Measurements from ENCODE around the gene KLHL29. TPM values are rescaled to one million over a fixed set of nuclear protein-coding genes. Genes with fewer than 3 reads are reported as not detected.

Gene KLHL29
- polyA plus RNA-seq, 1 donor from 2014 or later: 42.4 TPM

GRCh38 chr2:23695890-23696751, 311.1 kb downstream of the KLHL29 start:
- Histone ChIP-seq H3K27me3 (ENCODE audit: insufficient read depth, low read depth, low read length) (no peaks in the 10 kb centered on the region), H3K9me3 (ENCODE audit: low read length) (no peaks in the 10 kb centered on the region), H3K27ac (ENCODE audit: low read length) (no peak overlapping the region), H4K20me1 (ENCODE audit: insufficient read depth) (no peaks in the 10 kb centered on the region), H3K4me3 (ENCODE audit: low read length) (no peak overlapping the region), H3F3A (ENCODE audit: insufficient read depth, low read length, poor library complexity, severe bottlenecking) (no peaks in the 10 kb centered on the region), H3K9me2 (ENCODE audit: insufficient read depth, low read length) (no peaks in the 10 kb centered on the region), H3K9ac (ENCODE audit: low read length) (no peak overlapping the region), H3K4me2 (ENCODE audit: low read length) (no peak overlapping the region), H3K79me2 (replicated peaks; ENCODE audit: insufficient read depth, low read length) (no peaks in the 10 kb centered on the region), H2AFZ (ENCODE audit: low read depth, low read length) (no peak overlapping the region), H3K36me3 (ENCODE audit: insufficient read depth, low read length) (peaks cover 31% of the 10 kb centered on the region)
- TF ChIP-seq EP300 (conservative IDR thresholded peaks at IDR 0.05; ENCODE audit: poor library complexity, severe bottlenecking) (no peak), EZH2 (IDR thresholded peaks at IDR 0.05; ENCODE audit: borderline replicate concordance, insufficient read depth, low read length, poor library complexity, severe bottlenecking) (no peak), TAF1 (IDR thresholded peaks at IDR 0.05; ENCODE audit: low read depth) (no peak), RAD21 (conservative IDR thresholded peaks at IDR 0.05) (no peak), REST (IDR thresholded peaks at IDR 0.05; ENCODE audit: borderline replicate concordance) (no peak), POLR2AphosphoS5 (IDR thresholded peaks at IDR 0.05) (no peak), SMC3 (conservative IDR thresholded peaks at IDR 0.05; ENCODE audit: poor library complexity) (no peak)

GRCh38 chr2:23696752-23697045, 311.7 kb downstream of the KLHL29 start:
- TF ChIP-seq TAF1 (IDR thresholded peaks at IDR 0.05; ENCODE audit: low read depth): no peak
- TF ChIP-seq MXI1 (conservative IDR thresholded peaks at IDR 0.05; ENCODE audit: poor library complexity, severe bottlenecking): no peak
- TF ChIP-seq EP300 (conservative IDR thresholded peaks at IDR 0.05; ENCODE audit: poor library complexity, severe bottlenecking): no peak
- no peak for TF ChIP-seq SMC3 (conservative IDR thresholded peaks at IDR 0.05; ENCODE audit: poor library complexity)
- H3K9ac ChIP-seq (ENCODE audit: low read length): no peak overlapping the region
- H3K79me2 ChIP-seq (replicated peaks; ENCODE audit: insufficient read depth, low read length): no peaks in the 10 kb centered on the region
- no peak overlapping the region for H3K27ac ChIP-seq (ENCODE audit: low read length)
- no peaks in the 10 kb centered on the region for H3K9me2 ChIP-seq (ENCODE audit: insufficient read depth, low read length)
- H2AFZ ChIP-seq (ENCODE audit: low read depth, low read length): no peak overlapping the region
- H3K4me3 ChIP-seq (ENCODE audit: low read length): no peak overlapping the region
- no peaks in the 10 kb centered on the region for H4K20me1 ChIP-seq (ENCODE audit: insufficient read depth)
- H3K36me3 ChIP-seq (ENCODE audit: insufficient read depth, low read length): peaks cover 32% of the 10 kb centered on the region
- H3K4me2 ChIP-seq (ENCODE audit: low read length): no peak overlapping the region
- no peaks in the 10 kb centered on the region for H3K27me3 ChIP-seq (ENCODE audit: insufficient read depth, low read depth, low read length)
- no peaks in the 10 kb centered on the region for H3F3A ChIP-seq (ENCODE audit: insufficient read depth, low read length, poor library complexity, severe bottlenecking)
- H3K9me3 ChIP-seq (ENCODE audit: low read length): no peaks in the 10 kb centered on the region

GRCh38 chr2:23697256-23698075, 312.5 kb downstream of the KLHL29 start:
- Histone ChIP-seq H3K4me2 (ENCODE audit: low read length) (no peak overlapping the region), H3K36me3 (ENCODE audit: insufficient read depth, low read length) (peaks cover 32% of the 10 kb centered on the region)

More at GRCh38 chr2:23697256-23698075, 312.5 kb downstream of the KLHL29 start:
- no peak overlapping the region for H2AFZ ChIP-seq (ENCODE audit: low read depth, low read length)
- H3F3A ChIP-seq (ENCODE audit: insufficient read depth, low read length, poor library complexity, severe bottlenecking): no peaks in the 10 kb centered on the region
- no peaks in the 10 kb centered on the region for H3K9me2 ChIP-seq (ENCODE audit: insufficient read depth, low read length)
- no peaks in the 10 kb centered on the region for H3K79me2 ChIP-seq (replicated peaks; ENCODE audit: insufficient read depth, low read length)
- H3K27me3 ChIP-seq (ENCODE audit: insufficient read depth, low read depth, low read length): no peaks in the 10 kb centered on the region
- TF ChIP-seq EZH2 (IDR thresholded peaks at IDR 0.05; ENCODE audit: borderline replicate concordance, insufficient read depth, low read length, poor library complexity, severe bottlenecking): no peak
- TF ChIP-seq RAD21 (conservative IDR thresholded peaks at IDR 0.05): no peak
- no peak for TF ChIP-seq POLR2AphosphoS5 (IDR thresholded peaks at IDR 0.05)
- no peak for TF ChIP-seq REST (IDR thresholded peaks at IDR 0.05; ENCODE audit: borderline replicate concordance)
- TF ChIP-seq EP300 (conservative IDR thresholded peaks at IDR 0.05; ENCODE audit: poor library complexity, severe bottlenecking): no peak
- TF ChIP-seq TAF1 (IDR thresholded peaks at IDR 0.05; ENCODE audit: low read depth): no peak
- no peak for TF ChIP-seq MXI1 (conservative IDR thresholded peaks at IDR 0.05; ENCODE audit: poor library complexity, severe bottlenecking)
- TF ChIP-seq CTCF (IDR thresholded peaks at IDR 0.05; ENCODE audit: poor library complexity, severe bottlenecking): no peak
- TF ChIP-seq SMC3 (conservative IDR thresholded peaks at IDR 0.05; ENCODE audit: poor library complexity): no peak
- peak overlapping the region; percentile 45 for H3K9ac ChIP-seq (ENCODE audit: low read length)
- H4K20me1 ChIP-seq (ENCODE audit: insufficient read depth): no peaks in the 10 kb centered on the region
- H3K9me3 ChIP-seq (ENCODE audit: low read length): no peaks in the 10 kb centered on the region
- H3K4me3 ChIP-seq (ENCODE audit: low read length): no peak overlapping the region
- H3K27ac ChIP-seq (ENCODE audit: low read length): peak overlapping the region; percentile 85
